GM12878 (cell line): ENCODE results near the gene CREB5. TPM values are rescaled to one million over a fixed set of nuclear protein-coding genes. Genes with fewer than 3 reads are reported as not detected.

Source experiments
- E4F1 ChIP-seq: fragments of 450-650 bp; IDR thresholded peaks from 2 replicates; pipeline ENCODE4 v1.6.1; 2018; ENCODE audit warnings: borderline replicate concordance, mild to moderate bottlenecking; ENCODE audit not compliant: partially characterized antibody
- FOXM1 ChIP-seq: IDR thresholded peaks from 2 replicates; pipeline ENCODE4 v1.6.1; 2012; ENCODE audit warnings: low read depth, mild to moderate bottlenecking, inconsistent platforms, low read length, moderate library complexity
- JUND ChIP-seq: IDR thresholded peaks from 2 replicates; pipeline ENCODE4 v1.6.1; 2012; ENCODE audit warnings: low read depth, mild to moderate bottlenecking, low read length, improper control_type of control experiment, moderate library complexity
- MYC ChIP-seq: IDR thresholded peaks from 2 replicates; pipeline ENCODE4 v1.6.1; 2011; ENCODE audit warnings: mild to moderate bottlenecking, low read length, moderate library complexity, inconsistent platforms; ENCODE audit not compliant: insufficient read depth, insufficient replicate concordance, insufficient read length, severe bottlenecking
- NFYA ChIP-seq: IDR thresholded peaks from 2 replicates; pipeline ENCODE4 v1.6.1; 2011; ENCODE audit warnings: low read depth, mild to moderate bottlenecking, low read length, improper control_type of control experiment, borderline replicate concordance
- PAX5 ChIP-seq: IDR thresholded peaks from 2 replicates; pipeline ENCODE4 v1.6.1; 2011; ENCODE audit warnings: low read depth, low read length, borderline replicate concordance
- POLR2AphosphoS5 ChIP-seq: IDR thresholded peaks from 2 replicates; pipeline ENCODE4 v1.6.1; 2011; ENCODE audit warnings: mild to moderate bottlenecking, low read length, inconsistent platforms
- POU2F2 ChIP-seq: IDR thresholded peaks from 3 replicates; pipeline ENCODE4 v1.6.1; 2011; ENCODE audit warnings: low read depth, mild to moderate bottlenecking, low read length, borderline replicate concordance
- RBBP5 ChIP-seq: fragments of 200-600 bp; sonication (generic); conservative IDR thresholded peaks from 2 replicates; pipeline ENCODE4 v1.6.1; 2016
- SIN3A ChIP-seq: IDR thresholded peaks from 2 replicates; pipeline ENCODE4 v1.6.1; 2012; ENCODE audit warnings: low read depth, low read length, improper control_type of control experiment
- SIX5 ChIP-seq: IDR thresholded peaks from 2 replicates; pipeline ENCODE4 v1.6.1; 2011; ENCODE audit warnings: mild to moderate bottlenecking, low read depth, low read length, moderate library complexity; ENCODE audit not compliant: severe bottlenecking
- TARDBP ChIP-seq: IDR thresholded peaks from 2 replicates; pipeline ENCODE4 v1.6.1; 2016; ENCODE audit warnings: borderline replicate concordance
- YBX1 ChIP-seq: fragments of 450-650 bp; IDR thresholded peaks from 2 replicates; pipeline ENCODE4 v1.6.1; 2016; ENCODE audit warnings: antibody characterized with exemption
- ZBTB11 ChIP-seq: fragments of 450-650 bp; formaldehyde crosslinking; IDR thresholded peaks from 2 replicates; pipeline ENCODE4 v1.5.0; 2022; ENCODE audit warnings: mild to moderate bottlenecking, missing genetic modification characterization
- ZBTB4 ChIP-seq: fragments of 450-650 bp; formaldehyde crosslinking; IDR thresholded peaks from 2 replicates; pipeline ENCODE4 v1.4.0; 2022; ENCODE audit warnings: mild to moderate bottlenecking, moderate library complexity
- ZZZ3 ChIP-seq: IDR thresholded peaks from 2 replicates; pipeline ENCODE4 v1.6.1; 2011; ENCODE audit warnings: low read depth; ENCODE audit not compliant: control insufficient read depth, insufficient read length
- polyA plus RNA-seq, 11 experiments: library from polyadenylated mRNA; depleted of rRNA in 4 of 11; unstranded in 6 of 11; stranded (reverse) in 5 of 11; fragments of >200 nt; fragmentation: Nextera tagmentation in 4 of 11; fragmentation: Illumina TruSeq in 1 of 11; extraction: Ambion mirVana in 4 of 11; extraction: Trizol in 1 of 11; gene quantifications; 1 replicate in 1 of 11; 2 replicates in 10 of 11; pipeline versions ENCODE4 v1.2.1 to v1.2.3, GENCODE V29; 2011 to 2016; ENCODE audit warnings: inconsistent platforms in 2 of 11, missing spikeins in 2 of 11, low read depth in 1 of 11
- total RNA-seq, 4 experiments: library from RNA; depleted of rRNA in 3 of 4; stranded (reverse); fragments of >200 nt in 3 of 4; fragmentation: Illumina TruSeq in 1 of 4; extraction: Trizol in 1 of 4; gene quantifications; 2 replicates each; pipeline versions ENCODE4 v1.2.1 to v1.2.3, GENCODE V29; 2013 to 2021
- TF ChIP-seq, protein P1 (sequence below): IDR thresholded peaks from 2 replicates; pipeline ENCODE4 v1.6.1; 2012; ENCODE audit warnings: low read depth, low read length, improper control_type of control experiment
- TF ChIP-seq, protein P2 (sequence below): IDR thresholded peaks from 2 replicates; pipeline ENCODE4 v1.6.1; 2012; ENCODE audit warnings: low read depth, low read length, improper control_type of control experiment
- TF ChIP-seq, protein P3 (sequence below): IDR thresholded peaks from 2 replicates; pipeline ENCODE4 v1.6.1; 2012; ENCODE audit warnings: low read depth, low read length, improper control_type of control experiment

Gene CREB5
- total and polyA plus RNA-seq, 10 of the 15 experiments (the other 5 are each of a cell fraction or from before 2014, with no cell fraction given): 12.9 to 74.1 (median 53.0) TPM

GRCh38 chr7:28621369-28621841 lies 209.1 kb downstream of the CREB5 start (continued):
- TF ChIP-seq E4F1 (no peak), RBBP5 (no peak), POU2F2 (no peak), JUND (peak; percentile 62; the same call in 1 of the 2 replicates), PAX5 (no peak), MYC (no peak), SIX5 (no peak), POLR2AphosphoS5 (no peak), YBX1 (no peak), ZZZ3 (no peak), NFYA (no peak), FOXM1 (peak; percentile 96; the same call in 1 of the 2 replicates), ZBTB11 (CRISPR knock-in tag) (no peak), TARDBP (0 out of 2 replicates have a peak, but pooled peaks have one; percentile 47), ZBTB4 (CRISPR knock-in tag) (no peak), SIN3A (no peak)
- TF ChIP-seq, protein P1, sequence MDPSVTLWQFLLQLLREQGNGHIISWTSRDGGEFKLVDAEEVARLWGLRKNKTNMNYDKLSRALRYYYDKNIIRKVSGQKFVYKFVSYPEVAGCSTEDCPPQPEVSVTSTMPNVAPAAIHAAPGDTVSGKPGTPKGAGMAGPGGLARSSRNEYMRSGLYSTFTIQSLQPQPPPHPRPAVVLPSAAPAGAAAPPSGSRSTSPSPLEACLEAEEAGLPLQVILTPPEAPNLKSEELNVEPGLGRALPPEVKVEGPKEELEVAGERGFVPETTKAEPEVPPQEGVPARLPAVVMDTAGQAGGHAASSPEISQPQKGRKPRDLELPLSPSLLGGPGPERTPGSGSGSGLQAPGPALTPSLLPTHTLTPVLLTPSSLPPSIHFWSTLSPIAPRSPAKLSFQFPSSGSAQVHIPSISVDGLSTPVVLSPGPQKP: no peak
- TF ChIP-seq, protein P2, sequence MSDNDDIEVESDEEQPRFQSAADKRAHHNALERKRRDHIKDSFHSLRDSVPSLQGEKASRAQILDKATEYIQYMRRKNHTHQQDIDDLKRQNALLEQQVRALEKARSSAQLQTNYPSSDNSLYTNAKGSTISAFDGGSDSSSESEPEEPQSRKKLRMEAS: peak; percentile 70; the same call in 1 of the 2 replicates
- TF ChIP-seq, protein P3, sequence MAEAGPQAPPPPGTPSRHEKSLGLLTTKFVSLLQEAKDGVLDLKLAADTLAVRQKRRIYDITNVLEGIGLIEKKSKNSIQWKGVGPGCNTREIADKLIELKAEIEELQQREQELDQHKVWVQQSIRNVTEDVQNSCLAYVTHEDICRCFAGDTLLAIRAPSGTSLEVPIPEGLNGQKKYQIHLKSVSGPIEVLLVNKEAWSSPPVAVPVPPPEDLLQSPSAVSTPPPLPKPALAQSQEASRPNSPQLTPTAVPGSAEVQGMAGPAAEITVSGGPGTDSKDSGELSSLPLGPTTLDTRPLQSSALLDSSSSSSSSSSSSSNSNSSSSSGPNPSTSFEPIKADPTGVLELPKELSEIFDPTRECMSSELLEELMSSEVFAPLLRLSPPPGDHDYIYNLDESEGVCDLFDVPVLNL: no peak
